DMS53 (cell line): ENCODE results near the gene KLHL30.

Experiments
- DNase-seq: peaks from one replicate; lab custom pipeline; 2025; lab: John Stamatoyannopoulos, UW

KLHL30 gene

GRCh38 chr2:238130696-238131628, 7.5 kb upstream of the KLHL30 start:
- peak; percentile 95 for DNase-seq

- no peak for DNase-seq
Observed at GRCh38 chr2:238131761-238132462, 6.6 kb upstream of the KLHL30 start.

- no peak for DNase-seq
Observed at GRCh38 chr2:238132463-238133450, 5.7 kb upstream of the KLHL30 start.

- DNase-seq = peak; percentile 48
Observed at GRCh38 chr2:238133499-238134392, 4.7 kb upstream of the KLHL30 start.

- DNase-seq = no peak
Observed at GRCh38 chr2:238134393-238134785, 4.1 kb upstream of the KLHL30 start.

- DNase-seq = no peak
Observed at GRCh38 chr2:238135601-238136150, 2.8 kb upstream of the KLHL30 start.

GRCh38 chr2:238136820-238137537, 1.5 kb upstream of the KLHL30 start:
- peak; percentile 70 for DNase-seq

- no peak for DNase-seq
Observed at GRCh38 chr2:238137885-238138284, 583 bp upstream of the KLHL30 start.

- DNase-seq = peak; percentile 80
Observed at GRCh38 chr2:238139196-238140039, 950 bp downstream of the KLHL30 start.

- no peak for DNase-seq
Observed at GRCh38 chr2:238140040-238140439, 1.6 kb downstream of the KLHL30 start.

- DNase-seq = no peak
Observed at GRCh38 chr2:238140721-238141540, 2.5 kb downstream of the KLHL30 start.

GRCh38 chr2:238141541-238142318, 3.3 kb downstream of the KLHL30 start:
- DNase-seq = peak; percentile 86

- DNase-seq = no peak
Observed at GRCh38 chr2:238142382-238143205, 4.1 kb downstream of the KLHL30 start.

- DNase-seq = peak; percentile 84
Observed at GRCh38 chr2:238143239-238143951, 4.9 kb downstream of the KLHL30 start.

- no peak for DNase-seq
Observed at GRCh38 chr2:238144262-238144661, 5.8 kb downstream of the KLHL30 start.

- no peak for DNase-seq
Observed at GRCh38 chr2:238145046-238145445, 6.6 kb downstream of the KLHL30 start.
